AG09319 (cell line): ENCODE results near the gene IQCF2.

ENCODE experiments used
- DNase-seq: peaks from one replicate; pipeline ENCODE4 v3.0.0-alpha.2; 2010; ENCODE audit warnings: low read depth; ENCODE audit errors: extremely low read depth
- TF ChIP-seq, protein P1 (sequence below): IDR thresholded peaks from 2 replicates; pipeline ENCODE4 v1.5.1; 2011; ENCODE audit warnings: low read depth, mild to moderate bottlenecking, inconsistent platforms, low read length, moderate library complexity

The IQCF2 gene

GRCh38 chr3:51860703-51861665, at the start of gene IQCF2:
IQCF2 (plus strand) TSS chr3:51861615; CDS start chr3:51861667, 52 bp downstream.
- TF ChIP-seq, protein P1, sequence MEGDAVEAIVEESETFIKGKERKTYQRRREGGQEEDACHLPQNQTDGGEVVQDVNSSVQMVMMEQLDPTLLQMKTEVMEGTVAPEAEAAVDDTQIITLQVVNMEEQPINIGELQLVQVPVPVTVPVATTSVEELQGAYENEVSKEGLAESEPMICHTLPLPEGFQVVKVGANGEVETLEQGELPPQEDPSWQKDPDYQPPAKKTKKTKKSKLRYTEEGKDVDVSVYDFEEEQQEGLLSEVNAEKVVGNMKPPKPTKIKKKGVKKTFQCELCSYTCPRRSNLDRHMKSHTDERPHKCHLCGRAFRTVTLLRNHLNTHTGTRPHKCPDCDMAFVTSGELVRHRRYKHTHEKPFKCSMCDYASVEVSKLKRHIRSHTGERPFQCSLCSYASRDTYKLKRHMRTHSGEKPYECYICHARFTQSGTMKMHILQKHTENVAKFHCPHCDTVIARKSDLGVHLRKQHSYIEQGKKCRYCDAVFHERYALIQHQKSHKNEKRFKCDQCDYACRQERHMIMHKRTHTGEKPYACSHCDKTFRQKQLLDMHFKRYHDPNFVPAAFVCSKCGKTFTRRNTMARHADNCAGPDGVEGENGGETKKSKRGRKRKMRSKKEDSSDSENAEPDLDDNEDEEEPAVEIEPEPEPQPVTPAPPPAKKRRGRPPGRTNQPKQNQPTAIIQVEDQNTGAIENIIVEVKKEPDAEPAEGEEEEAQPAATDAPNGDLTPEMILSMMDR: no peak
- DNase-seq: no peak

- no peak for DNase-seq
- TF ChIP-seq, protein P1: no peak
Measured at GRCh38 chr3:51813539-51813938, 47.9 kb upstream of the IQCF2 start.

DNA sequence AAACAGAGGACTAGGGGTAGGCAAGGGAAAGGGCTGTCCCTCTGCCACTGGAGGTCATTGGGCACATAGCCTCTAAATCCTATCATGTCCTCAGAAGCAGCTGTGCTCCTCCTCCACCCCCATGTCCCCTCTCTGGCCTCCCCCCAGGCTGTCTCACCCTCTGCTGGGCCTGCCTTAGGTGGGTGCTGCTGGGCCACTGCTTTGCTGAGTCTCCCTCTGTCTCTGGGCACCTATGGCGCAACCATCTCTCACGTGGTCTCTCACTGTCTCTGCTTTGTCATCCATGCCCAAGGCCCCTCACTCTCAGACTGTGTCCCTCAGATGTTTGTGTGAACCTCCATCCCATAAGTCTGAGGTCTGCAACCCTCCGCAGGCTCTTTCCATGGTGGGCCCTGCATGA, 47.4 kb upstream of the IQCF2 start:
- no peak for DNase-seq

DNA sequence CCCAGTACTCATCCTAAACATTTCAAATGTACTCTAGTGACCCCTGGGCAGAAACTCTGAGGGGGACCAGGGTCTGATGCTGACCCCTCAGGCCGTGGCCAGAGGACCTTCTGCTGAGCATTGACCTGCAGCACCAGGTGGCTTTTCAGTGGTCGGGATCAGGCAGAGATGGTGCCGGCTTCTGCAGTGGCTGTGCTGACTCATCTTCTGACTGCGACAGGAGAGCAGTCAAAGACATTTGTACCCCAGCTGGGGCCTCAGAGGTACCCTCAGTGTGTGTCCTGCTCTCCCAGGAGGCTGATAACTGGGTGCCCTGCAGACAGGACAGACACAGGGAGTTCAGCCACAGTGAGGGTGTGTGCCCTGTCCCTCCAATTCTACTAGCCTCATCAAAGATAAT, 45.8 kb upstream of the IQCF2 start:
- DNase-seq: no peak
- TF ChIP-seq, protein P1: no peak

More for the DNA sequence above, 47.4 kb upstream of the IQCF2 start:
- TF ChIP-seq, protein P1: no peak

DNA sequence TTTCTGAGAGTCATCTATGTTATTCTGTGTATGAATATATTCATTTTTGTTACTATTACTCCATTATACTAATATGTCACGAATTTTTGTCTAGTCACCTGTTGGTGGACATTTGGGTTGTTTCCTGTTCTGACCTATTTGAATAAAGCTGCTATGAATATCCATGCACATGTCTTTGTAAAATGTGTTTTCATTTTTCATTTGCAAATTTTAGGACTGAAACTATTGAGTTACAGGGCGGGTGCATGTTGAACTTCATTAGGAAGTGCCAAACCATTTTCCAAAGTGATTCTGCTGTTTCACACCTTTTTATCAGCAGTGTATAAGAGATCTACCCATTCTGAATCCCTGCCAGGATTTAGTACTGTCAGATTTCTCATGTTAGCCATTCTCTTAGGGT, 44.7 kb upstream of the IQCF2 start:
- DNase-seq: no peak
- TF ChIP-seq, protein P1: no peak

DNA sequence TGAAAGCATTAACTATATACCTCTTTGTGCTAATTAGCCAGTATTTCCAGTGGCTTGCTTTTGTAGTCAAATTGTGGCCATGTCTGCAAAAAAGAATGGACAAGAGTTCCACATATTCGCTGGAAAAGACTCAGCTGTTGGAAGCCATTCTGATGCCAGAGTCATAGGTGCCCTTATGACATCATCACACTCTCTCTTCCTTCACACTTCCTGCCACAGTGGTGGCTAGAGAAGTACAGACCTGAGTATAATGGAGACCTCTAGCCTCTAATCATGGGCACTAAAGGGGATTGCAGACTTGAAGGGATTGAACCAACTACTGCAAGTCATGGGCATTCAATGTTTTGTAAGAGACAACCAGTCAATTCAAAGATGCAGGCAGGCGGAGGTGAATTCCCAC, 44.0 kb upstream of the IQCF2 start:
- no peak for DNase-seq
- TF ChIP-seq, protein P1: no peak

DNA sequence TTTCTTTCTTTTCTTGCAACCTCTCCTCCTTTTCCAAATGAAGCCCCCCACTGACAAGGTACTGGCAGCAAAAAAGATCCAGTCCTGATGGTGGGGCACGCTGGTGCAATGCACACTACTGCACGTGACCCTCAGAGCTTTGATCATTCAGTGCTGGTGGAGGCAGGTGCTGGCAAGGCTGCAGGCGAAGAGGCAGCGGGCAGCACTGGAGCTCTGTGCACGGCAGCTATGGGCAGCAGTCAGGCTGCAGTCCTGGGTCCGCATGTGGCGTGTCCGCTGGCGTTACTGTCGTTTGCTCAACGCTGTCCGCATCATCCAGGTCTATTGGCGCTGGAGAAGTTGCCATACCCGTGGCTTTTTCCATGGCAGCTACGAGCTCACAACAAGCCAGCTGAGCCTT, 42.3 kb upstream of the IQCF2 start:
- TF ChIP-seq, protein P1: no peak
- no peak for DNase-seq
